ENCODE measurements around the gene CHPF2. TPM values are rescaled to one million over a fixed set of nuclear protein-coding genes. Genes with fewer than 3 reads are reported as not detected.
A peak's percentile ranks its signal among the peaks of the same experiment; 100 is the strongest.

Gene CHPF2
- total RNA-seq, 6 experiments from 2014 or later, result 125 to 171 (median 138) TPM

DNA sequence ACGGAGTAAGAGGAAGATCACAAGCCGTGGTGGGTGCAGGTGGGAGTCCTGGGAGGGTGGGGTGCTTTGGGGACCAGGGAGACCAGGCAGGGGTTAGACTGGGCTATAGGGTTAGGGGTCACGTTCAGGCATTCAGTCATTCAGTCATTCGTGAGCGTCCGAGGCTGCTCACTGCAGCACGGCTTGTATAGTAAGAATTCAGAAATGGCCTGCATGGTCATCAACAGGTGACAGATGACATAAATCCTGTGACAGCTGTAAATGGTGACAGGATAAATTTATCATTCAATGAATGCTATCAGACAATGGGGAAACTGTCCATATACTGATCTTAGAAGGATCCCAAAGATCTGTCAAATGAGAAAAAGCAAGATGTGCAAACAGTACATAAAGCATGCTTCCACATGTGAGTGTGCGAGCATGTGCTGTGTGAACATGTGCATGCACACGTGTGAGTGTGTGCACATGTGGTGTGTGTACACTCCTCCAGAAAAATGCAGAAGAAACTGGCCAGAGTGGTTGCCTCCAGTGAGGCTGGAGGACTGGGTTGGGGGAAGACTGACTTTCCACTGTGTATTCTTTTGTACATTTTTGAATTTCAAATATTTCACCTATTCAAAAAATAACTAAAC, 48.2 kb downstream of the CHPF2 start:
- Mint-ChIP-seq H3K36me3 (ENCODE audit: low read depth) (no peaks in the 10 kb centered on the region), H3K4me1 (ENCODE audit: low read depth) (no peaks in the 10 kb centered on the region), H3K9me3 (peaks cover 8% of the 10 kb centered on the region), H3K4me3 (no peak overlapping the region), H3K27me3 (ENCODE audit: insufficient read depth) (peaks cover 37% of the 10 kb centered on the region), H3K27ac (no peak overlapping the region)
- TF ChIP-seq, protein P1, sequence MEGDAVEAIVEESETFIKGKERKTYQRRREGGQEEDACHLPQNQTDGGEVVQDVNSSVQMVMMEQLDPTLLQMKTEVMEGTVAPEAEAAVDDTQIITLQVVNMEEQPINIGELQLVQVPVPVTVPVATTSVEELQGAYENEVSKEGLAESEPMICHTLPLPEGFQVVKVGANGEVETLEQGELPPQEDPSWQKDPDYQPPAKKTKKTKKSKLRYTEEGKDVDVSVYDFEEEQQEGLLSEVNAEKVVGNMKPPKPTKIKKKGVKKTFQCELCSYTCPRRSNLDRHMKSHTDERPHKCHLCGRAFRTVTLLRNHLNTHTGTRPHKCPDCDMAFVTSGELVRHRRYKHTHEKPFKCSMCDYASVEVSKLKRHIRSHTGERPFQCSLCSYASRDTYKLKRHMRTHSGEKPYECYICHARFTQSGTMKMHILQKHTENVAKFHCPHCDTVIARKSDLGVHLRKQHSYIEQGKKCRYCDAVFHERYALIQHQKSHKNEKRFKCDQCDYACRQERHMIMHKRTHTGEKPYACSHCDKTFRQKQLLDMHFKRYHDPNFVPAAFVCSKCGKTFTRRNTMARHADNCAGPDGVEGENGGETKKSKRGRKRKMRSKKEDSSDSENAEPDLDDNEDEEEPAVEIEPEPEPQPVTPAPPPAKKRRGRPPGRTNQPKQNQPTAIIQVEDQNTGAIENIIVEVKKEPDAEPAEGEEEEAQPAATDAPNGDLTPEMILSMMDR (IDR thresholded peaks at IDR 0.05), result no peak
- DNase-seq, result no peak

DNA sequence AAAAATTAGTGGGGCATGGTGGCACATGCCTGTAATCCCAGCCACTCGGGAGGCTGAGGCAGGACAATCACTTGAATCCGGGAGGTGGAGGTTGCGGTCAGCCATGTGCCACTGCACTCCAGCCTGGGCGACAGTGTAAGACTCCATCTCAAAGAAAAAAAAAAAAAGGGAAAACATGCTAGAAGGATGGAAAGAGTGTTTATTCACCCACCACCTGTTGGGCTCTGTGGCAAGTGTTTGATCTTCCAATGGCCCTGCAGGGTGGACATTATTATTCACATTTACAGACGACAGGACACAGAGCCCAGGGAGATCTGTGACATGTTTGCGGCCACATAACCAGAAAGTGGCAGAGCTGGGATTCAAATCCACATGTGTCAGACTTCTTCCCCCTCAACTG, 49.4 kb downstream of the CHPF2 start:
- Mint-ChIP-seq H3K36me3 (ENCODE audit: low read depth) (no peaks in the 10 kb centered on the region), H3K27ac (no peak overlapping the region), H3K4me1 (ENCODE audit: low read depth) (no peaks in the 10 kb centered on the region), H3K27me3 (ENCODE audit: insufficient read depth) (peaks cover 38% of the 10 kb centered on the region), H3K4me3 (no peak overlapping the region), H3K9me3 (peaks cover 8% of the 10 kb centered on the region)
- TF ChIP-seq, protein P1 (IDR thresholded peaks at IDR 0.05), result no peak
- no peak for DNase-seq

DNA sequence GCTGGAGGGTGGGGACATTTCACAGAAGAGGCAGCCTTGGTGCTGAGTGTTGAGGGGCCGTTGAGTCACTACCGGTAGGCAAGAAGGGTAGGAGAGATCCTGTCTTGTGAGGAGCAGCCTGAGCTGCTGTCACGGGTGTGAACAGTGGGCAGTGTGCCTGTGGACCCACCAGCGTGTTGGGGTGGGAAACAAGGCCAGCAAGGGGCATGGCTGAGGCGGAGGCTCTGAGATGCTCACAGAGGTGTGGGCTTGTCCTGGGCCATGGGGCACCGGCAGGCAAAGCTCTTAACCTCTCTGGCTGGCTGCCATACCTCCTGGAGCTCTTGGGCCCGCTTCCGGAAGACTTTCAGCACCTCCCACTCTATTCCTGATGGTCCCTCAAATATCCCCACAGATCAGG, 49.8 kb downstream of the CHPF2 start:
- Mint-ChIP-seq H3K36me3 (ENCODE audit: low read depth) (no peaks in the 10 kb centered on the region), H3K9me3 (peaks cover 8% of the 10 kb centered on the region), H3K4me3 (no peak overlapping the region), H3K27me3 (ENCODE audit: insufficient read depth) (peaks cover 38% of the 10 kb centered on the region), H3K27ac (no peak overlapping the region), H3K4me1 (ENCODE audit: low read depth) (no peaks in the 10 kb centered on the region)
- TF ChIP-seq, protein P1 (IDR thresholded peaks at IDR 0.05), result no peak
- no peak for DNase-seq

DNA sequence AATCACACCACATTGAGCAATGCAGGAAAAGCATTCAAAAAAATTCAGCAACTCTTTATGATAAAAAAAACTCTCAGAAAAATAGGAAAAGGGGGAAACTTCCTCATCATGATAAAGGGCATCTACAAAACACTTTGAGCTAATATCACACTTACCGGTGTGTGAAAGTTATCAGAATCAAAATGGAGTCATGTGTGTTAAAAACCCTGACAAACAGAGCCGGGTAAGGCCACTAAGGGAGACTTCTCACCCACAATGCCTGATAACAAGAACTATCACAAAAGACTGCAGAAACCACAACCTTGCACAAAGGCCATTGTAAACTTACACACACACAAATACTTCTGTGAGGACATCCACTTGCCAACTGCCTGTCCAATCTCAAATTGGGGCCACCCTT, 51.0 kb downstream of the CHPF2 start:
- no peak overlapping the region for H3K4me3 Mint-ChIP-seq
- TF ChIP-seq, protein P1 (IDR thresholded peaks at IDR 0.05), result no peak
- H3K4me1 Mint-ChIP-seq (ENCODE audit: low read depth), result no peaks in the 10 kb centered on the region
- DNase-seq, result no peak
- H3K27ac Mint-ChIP-seq, result no peak overlapping the region
- peaks cover 8% of the 10 kb centered on the region for H3K9me3 Mint-ChIP-seq
- no peaks in the 10 kb centered on the region for H3K36me3 Mint-ChIP-seq (ENCODE audit: low read depth)
- peaks cover 38% of the 10 kb centered on the region for H3K27me3 Mint-ChIP-seq (ENCODE audit: insufficient read depth)

DNA sequence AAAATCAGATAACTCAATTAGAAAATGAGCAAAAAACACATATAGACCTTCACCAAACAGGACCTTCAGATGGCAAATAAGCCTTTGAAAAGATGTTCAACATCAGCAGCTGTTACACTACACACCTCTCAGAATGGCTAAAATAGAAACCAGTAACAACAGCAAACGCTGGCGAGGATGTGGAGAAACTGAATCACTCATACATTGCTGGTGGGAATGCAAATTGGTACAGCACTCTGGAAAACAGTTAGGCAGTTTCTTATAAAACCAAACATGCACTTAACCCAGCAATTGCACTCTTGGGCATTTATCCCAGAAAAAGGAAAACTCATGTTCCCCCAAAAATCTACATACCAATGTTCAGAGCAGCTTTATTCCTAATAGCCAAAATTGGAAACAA, 53.9 kb downstream of the CHPF2 start:
- peak; percentile 6 for DNase-seq
- H3K36me3 Mint-ChIP-seq (ENCODE audit: low read depth), result no peaks in the 10 kb centered on the region
- no peak overlapping the region for H3K27ac Mint-ChIP-seq
- peaks cover 23% of the 10 kb centered on the region for H3K27me3 Mint-ChIP-seq (ENCODE audit: insufficient read depth)
- TF ChIP-seq, protein P1 (IDR thresholded peaks at IDR 0.05), result no peak
- H3K4me3 Mint-ChIP-seq, result no peak overlapping the region
- no peaks in the 10 kb centered on the region for H3K4me1 Mint-ChIP-seq (ENCODE audit: low read depth)
- peaks cover 8% of the 10 kb centered on the region for H3K9me3 Mint-ChIP-seq

Other genes starting within 250 kb of the CHPF2 start
- 1 to 10 TPM in 4 of 6 experiments, under 1 TPM in 2; 0.55 to 3.0 (median 2.0) TPM for gene NOS3, start 241.5 kb upstream of the CHPF2 start, total RNA-seq (2021; fragmentation: NEBNext Ultra II Directional; extraction: Animal tissue kit (Norgen Biotek cat#: 25700))
- under 1 TPM; 0.11 to 0.94 (median 0.18) TPM for gene ATG9B, start 208.0 kb upstream of the CHPF2 start, total RNA-seq (2021; fragmentation: NEBNext Ultra II Directional; extraction: Animal tissue kit (Norgen Biotek cat#: 25700))
- 10 to 100 TPM; 31.9 to 36.3 (median 33.2) TPM for gene ABCB8, start 204.0 kb upstream of the CHPF2 start, total RNA-seq (2021; fragmentation: NEBNext Ultra II Directional; extraction: Animal tissue kit (Norgen Biotek cat#: 25700))
- under 1 TPM; 0.09 to 0.76 (median 0.31) TPM for gene ASIC3, start 184.0 kb upstream of the CHPF2 start, total RNA-seq (2021; fragmentation: NEBNext Ultra II Directional; extraction: Animal tissue kit (Norgen Biotek cat#: 25700))
- gene CDK5, start 174.6 kb upstream of the CHPF2 start, total RNA-seq (2021; fragmentation: NEBNext Ultra II Directional; extraction: Animal tissue kit (Norgen Biotek cat#: 25700)), result 10 to 100 TPM; 31.3 to 37.3 (median 33.4) TPM
- 100 to 1,000 TPM; 153 to 188 (median 164) TPM for gene SLC4A2, start 172.9 kb upstream of the CHPF2 start, total RNA-seq (2021; fragmentation: NEBNext Ultra II Directional; extraction: Animal tissue kit (Norgen Biotek cat#: 25700))
- 10 to 100 TPM; 83.8 to 97.0 (median 92.4) TPM for gene FASTK, start 151.7 kb upstream of the CHPF2 start, total RNA-seq (2021; fragmentation: NEBNext Ultra II Directional; extraction: Animal tissue kit (Norgen Biotek cat#: 25700))
- gene TMUB1, start 149.0 kb upstream of the CHPF2 start, total RNA-seq (2021; fragmentation: NEBNext Ultra II Directional; extraction: Animal tissue kit (Norgen Biotek cat#: 25700)), result 10 to 100 TPM; 44.0 to 57.8 (median 51.9) TPM
- gene AGAP3, start 146.0 kb upstream of the CHPF2 start, total RNA-seq (2021; fragmentation: NEBNext Ultra II Directional; extraction: Animal tissue kit (Norgen Biotek cat#: 25700)), result 100 to 1,000 TPM in 1 of 6 experiments, 10 to 100 TPM in 5; 73.3 to 104 (median 82.2) TPM
- gene GBX1, start 64.8 kb upstream of the CHPF2 start, total RNA-seq (2021; fragmentation: NEBNext Ultra II Directional; extraction: Animal tissue kit (Norgen Biotek cat#: 25700)), result not detected
- gene ASB10, start 45.2 kb upstream of the CHPF2 start, total RNA-seq (2021; fragmentation: NEBNext Ultra II Directional; extraction: Animal tissue kit (Norgen Biotek cat#: 25700)), result not detected
- gene H2BK1, start 22.0 kb upstream of the CHPF2 start, total RNA-seq (2021; fragmentation: NEBNext Ultra II Directional; extraction: Animal tissue kit (Norgen Biotek cat#: 25700)), result not detected
- 10 to 100 TPM; 63.8 to 79.7 (median 67.8) TPM for gene ABCF2, start 5.3 kb upstream of the CHPF2 start, total RNA-seq (2021; fragmentation: NEBNext Ultra II Directional; extraction: Animal tissue kit (Norgen Biotek cat#: 25700))
- gene SMARCD3, start 16.2 kb downstream of the CHPF2 start, total RNA-seq (2021; fragmentation: NEBNext Ultra II Directional; extraction: Animal tissue kit (Norgen Biotek cat#: 25700)), result 10 to 100 TPM; 28.0 to 32.9 (median 31.2) TPM
- 10 to 100 TPM; 30.6 to 37.8 (median 34.8) TPM for gene NUB1, start 109.3 kb downstream of the CHPF2 start, total RNA-seq (2021; fragmentation: NEBNext Ultra II Directional; extraction: Animal tissue kit (Norgen Biotek cat#: 25700))
- not detected for gene WDR86, start 177.6 kb downstream of the CHPF2 start, total RNA-seq (2021; fragmentation: NEBNext Ultra II Directional; extraction: Animal tissue kit (Norgen Biotek cat#: 25700))
- not detected for gene CRYGN, start 207.7 kb downstream of the CHPF2 start, total RNA-seq (2021; fragmentation: NEBNext Ultra II Directional; extraction: Animal tissue kit (Norgen Biotek cat#: 25700))

Data from HFFc6 (cell line).